EL (cell line): ENCODE measurements around the gene CSF2.

Experiments
- DNase-seq: peaks from one replicate; pipeline ENCODE4 v3.0.0-alpha.2; 2016

CSF2 gene

DNA sequence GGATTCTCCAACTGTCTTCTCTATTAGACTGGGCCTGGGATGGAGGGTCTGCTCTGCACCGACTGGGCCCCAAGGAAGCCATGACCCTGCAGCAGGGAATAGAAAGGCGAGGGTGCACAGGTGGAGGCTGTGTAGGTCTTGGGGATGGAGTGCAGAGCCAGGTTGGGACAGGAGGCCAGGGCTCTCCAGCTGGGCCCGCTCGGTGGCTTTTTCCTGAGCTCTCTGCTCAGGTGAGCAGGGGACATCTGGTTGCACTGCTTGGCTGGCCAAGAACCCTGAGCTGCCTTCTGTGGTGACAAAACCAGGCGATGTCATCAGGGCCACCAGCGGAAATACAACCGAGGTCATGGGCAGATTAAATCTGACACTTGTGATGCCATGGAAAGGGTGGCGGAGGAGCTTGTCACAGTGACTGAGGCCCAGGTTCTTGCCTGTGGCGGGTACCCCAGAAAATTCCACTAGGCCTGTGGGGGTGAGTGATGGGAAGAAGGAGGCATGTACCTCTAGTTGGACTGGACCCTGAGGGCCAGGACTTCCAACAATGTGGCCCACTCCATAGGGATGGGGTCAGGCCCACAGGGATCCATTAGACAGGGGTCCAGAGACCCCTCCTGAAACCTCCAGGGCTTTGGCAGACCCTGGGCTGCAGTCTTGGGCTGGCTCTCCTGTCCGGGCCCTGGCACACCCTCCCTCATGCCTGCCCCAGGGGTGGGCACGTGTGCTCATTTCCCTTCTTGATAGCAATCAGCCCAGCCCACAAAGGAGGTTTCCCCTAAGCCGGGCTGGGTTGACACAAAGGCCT, 17.6 kb upstream of the CSF2 start:
- no peak for DNase-seq

DNA sequence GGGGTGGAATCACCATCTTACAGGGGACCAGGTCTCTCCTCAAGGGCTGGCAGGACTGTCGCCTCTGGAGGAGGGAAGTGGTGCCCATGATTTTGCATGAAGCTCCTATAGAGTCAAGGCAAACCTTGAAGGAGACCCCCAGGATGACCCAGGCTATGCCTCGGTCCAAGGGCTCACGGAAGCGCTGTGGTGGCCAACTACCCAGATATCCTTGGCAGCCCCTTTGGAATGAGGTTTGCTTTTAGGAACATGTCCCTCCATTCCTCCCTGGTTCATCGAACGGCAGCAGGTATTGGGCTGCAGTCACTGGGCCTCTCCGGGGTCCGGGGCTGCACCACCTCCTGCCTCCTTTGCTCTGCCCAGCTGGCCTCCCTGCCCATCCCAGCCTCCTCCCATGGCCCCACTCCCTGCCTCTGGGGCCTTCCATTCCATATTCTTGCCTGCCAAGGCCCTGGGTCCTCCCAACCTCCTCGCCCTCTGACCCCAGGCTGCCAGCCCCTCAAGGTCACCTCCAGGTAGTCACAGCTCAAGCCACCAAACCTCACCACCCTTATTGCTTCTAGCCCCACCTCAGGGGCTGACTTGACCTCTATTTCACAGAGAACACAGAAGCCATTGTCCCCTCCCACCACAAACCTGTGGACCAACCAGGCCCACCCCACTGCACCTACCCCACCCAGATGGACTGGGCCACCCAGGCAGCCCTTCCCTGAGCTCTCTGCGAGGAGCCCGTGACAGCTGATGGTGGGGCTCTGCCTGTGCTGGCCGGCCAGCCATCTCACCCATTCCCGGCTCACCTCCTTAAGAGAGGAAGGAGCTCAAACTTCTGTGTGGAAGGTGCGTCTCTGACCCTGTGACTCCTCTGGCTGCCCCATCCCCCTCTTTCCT, 16.7 kb upstream of the CSF2 start:
- DNase-seq = no peak

DNA sequence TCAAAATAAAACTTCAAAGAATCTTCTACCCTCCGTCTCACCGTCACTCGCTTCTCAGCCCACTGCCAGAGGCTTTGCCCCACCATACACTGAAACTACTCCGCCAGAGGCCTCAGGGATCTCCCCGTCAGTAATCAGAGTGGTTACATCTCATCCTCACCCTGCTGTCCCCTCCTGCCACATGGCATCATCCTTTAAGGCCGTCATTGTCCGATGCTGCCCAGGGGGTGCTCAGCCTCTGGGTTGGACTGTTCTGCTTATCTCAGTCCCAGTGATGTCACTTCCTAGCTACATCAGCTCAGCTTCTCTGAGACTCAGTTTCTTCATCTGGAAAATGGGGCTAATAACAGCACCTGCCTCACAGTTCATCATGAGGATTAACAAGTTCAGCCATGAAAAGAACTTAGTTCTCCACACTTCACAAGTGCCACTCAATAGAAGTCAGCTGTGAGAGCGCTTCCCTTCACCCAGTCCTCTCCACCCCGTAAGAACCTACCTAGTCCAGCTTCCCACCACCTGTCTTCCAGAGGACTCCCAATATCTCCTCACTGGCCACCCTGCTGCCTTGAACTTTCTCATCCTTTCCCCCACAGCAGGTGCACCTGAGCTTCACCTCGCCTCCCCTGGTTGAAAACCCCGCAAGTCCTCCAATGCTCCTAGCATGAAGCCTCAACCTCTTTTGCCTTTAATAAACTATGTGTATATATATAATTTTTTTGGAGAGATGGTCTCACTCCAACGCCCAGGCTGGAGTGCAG, 15.9 kb upstream of the CSF2 start:
- DNase-seq = no peak

DNA sequence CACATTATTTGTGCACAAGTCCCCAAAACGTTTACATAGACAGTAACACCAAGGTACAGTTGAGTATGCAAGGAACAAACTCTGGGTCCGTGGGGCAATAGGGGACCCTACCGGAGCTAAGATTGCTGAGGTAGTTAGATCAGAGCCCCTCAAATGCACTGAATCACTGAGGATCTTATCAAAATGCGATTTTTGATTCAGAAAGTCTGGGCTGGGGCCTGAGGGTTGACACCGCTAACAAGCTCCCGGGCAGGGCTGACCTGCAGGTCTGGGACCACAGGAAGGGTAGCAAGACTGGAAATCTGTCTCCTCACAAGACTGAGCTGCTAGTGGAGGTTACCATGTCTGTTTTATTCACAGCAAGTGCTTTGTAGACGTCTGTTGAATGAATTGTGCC, 14.9 kb upstream of the CSF2 start:
- no peak for DNase-seq

DNA sequence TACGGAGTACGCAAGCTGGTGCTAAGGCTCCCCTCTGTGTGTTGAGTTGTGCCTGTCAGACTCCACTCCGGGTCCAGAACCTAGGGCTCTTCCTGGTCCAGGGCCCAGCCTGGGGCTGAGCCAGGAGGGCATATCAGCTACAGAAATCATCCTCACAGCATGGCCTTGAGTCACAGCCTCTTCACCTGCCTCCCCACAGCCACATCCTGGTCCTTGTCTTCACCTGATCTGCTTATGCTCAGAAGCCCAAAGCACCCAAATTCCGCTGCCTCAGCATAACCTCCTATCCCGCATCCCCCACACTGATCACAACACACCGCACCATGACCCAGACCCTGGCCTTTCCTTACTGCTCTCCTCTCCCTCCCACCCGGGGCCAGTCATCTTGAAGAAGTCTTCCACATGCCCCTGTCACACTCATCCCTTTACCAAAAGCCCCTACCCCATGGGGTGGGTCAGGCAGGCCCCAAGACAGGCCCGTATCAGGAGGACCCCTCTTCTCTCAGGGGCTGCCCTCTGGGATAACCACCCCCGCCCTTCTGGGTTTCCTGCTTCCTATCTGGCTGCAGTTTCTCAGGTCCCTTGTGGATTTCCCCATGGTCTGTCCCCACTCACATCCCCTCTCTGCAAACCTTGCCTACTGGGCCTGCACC, 14.4 kb upstream of the CSF2 start:
- no peak for DNase-seq

DNA sequence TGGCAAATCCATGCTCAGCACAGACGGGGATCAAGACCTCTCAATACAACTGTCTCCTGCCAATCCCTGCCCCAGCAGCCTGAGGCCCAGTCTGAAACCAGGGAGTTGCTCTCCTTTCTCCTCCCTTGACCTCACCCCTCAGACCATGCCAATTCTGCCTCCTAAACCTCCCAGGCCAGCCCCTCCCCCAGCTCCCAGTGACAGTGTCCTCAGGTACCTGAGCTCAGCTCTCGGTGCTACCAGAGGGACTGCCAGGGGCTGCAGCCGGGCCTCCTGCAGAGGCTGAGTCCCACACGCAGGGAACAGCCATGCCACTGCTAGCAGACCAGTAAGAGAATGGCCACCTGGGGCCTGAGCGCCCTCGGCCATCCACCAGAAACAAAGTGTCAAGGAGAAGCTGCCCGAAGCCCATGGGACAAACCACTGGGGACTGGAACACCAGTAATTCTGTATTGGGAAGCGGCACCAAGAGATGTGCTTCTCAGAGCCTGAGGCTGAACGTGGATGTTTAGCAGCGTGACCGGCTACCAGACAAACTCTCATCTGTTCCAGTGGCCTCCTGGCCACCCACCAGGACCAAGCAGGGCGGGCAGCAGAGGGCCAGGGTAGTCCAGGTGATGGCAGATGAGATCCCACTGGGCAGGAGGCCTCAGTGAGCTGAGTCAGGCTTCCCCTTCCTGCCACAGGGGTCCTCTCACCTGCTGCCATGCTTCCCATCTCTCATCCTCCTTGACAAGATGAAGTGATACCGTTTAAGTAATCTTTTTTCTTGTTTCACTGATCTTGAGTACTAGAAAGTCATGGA, 13.7 kb upstream of the CSF2 start:
- no peak for DNase-seq

DNA sequence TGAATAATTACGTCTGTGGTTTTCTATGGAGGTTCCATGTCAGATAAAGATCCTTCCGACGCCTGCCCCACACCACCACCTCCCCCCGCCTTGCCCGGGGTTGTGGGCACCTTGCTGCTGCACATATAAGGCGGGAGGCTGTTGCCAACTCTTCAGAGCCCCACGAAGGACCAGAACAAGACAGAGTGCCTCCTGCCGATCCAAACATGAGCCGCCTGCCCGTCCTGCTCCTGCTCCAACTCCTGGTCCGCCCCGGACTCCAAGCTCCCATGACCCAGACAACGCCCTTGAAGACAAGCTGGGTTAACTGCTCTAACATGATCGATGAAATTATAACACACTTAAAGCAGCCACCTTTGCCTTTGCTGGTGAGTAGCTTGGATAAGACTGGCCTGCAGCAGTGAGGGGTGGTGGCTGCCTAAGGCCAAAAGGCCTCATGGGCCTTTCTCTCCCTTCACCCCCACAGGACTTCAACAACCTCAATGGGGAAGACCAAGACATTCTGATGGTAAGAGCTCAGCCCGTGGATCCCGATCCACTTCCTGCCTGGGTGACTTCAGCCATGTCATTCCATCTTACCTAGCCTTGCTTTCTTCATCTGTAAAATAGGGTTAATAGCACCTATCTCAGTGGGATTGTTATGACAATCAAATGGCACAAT, 13.0 kb upstream of the CSF2 start, which contains the start of gene IL3:
Gene IL3 (plus strand): TSS at position 155 of the 661 bp plus-strand sequence. CDS start 52 bp downstream, at position 207.
- DNase-seq = no peak

DNA sequence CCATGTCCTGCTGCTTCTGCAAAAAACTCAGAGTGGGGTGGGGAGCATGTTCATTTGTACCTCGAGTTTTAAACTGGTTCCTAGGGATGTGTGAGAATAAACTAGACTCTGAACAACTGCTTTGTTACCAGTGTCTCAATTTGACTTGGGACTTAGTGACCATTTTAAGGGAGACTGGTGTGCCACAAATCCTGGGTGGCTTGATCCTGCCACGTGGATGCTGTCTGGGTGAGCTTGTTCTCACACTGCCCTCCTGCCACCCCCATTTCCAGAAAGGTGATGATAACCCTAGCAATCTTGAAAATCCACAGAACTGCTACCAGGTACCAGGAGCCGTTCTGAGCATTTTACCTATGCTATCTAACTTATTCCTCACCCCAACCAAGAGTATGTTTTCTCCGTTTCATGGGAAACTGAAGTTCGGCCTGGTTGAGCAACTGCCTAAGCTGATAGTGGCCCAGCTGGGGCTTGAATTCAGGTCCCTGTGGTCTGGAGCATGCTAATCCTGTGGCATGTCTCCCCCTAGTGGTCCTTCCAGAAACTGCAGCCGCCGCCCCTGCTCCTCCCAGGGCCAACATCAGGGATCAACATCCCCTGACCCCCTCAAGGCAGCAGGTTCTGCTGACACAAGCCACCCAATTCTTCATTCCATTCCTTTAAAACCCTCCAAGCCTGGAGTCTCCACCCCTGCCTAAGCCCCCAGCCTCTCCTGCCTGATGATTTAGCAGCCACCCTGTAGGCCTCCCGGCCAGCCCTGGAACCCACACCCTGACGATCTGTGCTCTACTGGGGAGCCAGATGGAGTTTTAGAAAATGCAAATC, 10.3 kb upstream of the CSF2 start:
- peak; percentile 66 for DNase-seq

DNA sequence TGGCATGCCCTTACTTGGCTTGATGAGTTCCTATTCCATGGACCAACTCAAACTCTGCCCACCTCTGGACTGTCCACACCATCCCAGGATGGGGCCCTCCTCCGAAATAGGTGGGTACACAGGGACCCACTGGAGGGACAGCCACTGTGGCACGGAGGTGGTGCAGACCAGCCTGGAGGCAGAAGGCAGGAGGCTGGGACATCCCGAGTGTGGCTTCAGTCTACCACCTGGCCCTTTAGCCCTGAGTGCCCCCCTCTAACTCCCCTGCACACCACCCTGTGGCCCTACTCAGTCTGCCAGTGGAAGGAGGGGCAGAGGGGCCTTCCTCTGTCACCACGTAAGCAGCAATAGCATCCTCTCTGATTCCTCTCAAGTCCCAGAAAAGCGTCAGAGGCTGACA, 9.4 kb upstream of the CSF2 start:
- no peak for DNase-seq

DNA sequence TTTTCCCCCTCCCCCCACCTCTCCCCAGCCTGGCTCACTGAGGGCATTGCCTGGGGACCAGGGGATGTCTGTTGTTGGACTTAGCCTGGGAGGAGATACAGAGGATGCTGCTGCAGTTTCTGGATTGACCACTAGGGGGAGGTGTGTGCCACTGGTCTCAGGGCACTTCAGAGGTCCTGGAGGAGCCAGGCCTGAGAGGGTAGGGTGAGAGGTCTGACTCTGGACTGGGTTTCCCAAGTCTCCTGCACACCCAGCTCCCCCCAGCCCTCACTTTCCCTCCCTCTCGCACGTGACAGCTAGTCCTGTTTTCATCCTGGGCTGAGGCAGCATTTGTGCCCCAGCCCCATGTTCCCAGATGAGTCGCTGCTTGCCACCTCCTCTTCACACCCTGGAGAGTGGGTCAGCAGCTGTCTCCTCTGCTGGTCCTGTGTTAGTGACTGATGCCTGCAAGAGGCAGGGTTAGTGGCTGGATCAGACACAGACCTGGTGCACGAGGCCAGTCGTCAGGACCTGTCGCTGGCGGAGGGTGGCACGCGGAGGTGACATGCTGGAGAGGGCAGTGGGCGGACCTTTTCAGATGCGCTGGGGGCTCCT, 8.8 kb upstream of the CSF2 start:
- DNase-seq = peak; percentile 80

DNA sequence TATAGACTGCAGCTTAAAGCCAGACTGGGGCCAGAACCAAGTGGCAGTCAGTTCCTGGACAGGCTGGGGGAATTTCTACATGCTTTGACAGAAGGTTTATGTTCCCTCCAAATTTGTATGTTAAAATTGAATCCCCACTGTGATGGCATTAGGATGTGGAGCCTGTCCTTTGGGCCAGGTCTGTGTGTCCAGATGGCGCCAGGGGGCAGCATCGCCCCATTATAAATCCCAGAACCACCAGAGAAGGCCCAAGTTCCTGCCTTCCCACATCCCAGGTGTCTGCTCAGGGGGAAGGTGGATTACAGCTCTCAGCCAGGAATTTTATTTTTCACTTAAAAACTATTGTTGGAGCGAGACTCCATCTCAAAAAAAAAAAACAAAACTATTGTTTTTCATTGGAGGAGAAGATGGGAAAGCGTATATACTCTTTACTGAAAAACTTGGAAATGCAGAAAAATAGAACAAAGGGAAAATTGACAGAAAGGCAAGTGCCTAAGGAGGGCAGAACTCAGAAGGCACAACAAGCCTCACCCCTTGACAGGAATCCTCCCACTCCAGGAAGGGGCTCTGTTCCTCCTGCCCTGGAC, 8.1 kb upstream of the CSF2 start:
- peak; percentile 78 for DNase-seq

DNA sequence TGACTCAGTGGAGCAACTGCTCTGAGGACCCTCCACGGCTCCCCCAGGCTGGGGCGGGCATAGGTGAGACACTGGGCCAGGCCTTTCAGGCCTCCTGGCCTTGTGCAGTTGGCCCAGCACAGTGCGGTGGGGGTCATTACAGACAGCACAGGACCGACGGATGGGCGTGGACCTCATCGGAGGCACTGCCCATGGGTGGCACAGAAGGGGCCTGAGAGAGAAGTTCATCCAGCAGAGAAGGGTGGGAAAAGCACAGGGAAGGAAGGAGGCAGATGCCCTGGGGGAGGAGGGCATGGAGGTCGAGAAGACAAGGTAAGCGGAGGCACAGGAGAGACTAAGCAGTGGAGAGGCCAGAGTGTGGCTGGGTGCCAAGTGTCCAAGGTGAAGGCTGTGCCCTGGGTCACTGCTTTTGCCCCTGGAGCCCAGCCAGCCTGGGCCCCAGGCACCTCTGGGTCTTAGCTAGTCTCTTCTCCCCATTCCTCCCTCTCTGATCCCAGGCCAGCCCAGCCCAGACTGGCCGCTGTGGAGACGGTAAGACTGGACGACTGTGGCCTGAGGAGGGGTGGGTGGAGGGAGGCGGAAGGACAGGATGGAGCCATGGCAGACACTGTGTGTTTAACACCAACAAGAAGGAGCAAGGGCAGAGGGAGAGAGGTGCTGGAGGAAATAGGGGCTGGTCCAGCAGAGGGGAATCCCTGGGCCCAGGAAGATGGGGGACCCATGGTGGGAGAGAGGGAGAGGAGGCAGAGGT, 7.5 kb upstream of the CSF2 start:
- no peak for DNase-seq

DNA sequence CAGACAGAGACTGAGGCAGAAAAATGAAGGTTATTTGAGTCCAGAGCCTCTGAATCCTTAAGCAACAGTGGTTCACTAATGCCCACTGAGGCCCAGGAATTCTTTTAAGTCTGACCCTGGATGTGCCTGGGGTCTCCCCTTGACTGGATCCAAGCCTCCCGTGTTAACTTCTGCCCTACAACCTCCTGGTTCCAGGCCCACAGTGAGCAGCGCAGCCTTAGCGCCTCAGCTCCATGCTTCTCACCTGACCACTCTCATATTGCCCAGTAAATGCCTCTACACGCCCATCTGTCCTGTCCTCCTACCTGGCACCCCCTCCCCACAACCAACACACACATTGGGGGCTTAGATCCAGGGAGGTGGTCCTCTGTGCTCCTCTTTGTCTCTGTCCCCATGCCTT, 6.7 kb upstream of the CSF2 start:
- DNase-seq = no peak

DNA sequence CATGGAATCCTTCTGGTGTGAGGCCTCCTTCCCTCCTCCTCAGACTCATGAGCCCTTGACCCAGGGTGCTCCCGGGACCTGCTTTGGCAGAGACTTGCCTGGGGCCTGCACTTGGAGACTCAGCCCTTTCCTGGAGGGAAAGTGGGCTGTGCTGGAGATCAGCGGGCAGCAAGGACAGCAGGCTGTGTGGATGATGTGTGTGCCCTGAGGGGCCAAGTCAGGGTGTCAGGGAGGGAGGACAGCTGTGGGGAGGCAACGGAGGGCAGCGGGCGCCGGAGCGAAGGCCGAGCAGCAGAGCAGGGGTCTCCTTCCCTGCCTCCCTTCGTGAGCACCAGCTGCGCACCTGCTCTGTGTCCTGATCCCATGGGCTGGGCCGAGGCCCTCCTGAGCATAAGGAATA, 6.1 kb upstream of the CSF2 start:
- DNase-seq = no peak

DNA sequence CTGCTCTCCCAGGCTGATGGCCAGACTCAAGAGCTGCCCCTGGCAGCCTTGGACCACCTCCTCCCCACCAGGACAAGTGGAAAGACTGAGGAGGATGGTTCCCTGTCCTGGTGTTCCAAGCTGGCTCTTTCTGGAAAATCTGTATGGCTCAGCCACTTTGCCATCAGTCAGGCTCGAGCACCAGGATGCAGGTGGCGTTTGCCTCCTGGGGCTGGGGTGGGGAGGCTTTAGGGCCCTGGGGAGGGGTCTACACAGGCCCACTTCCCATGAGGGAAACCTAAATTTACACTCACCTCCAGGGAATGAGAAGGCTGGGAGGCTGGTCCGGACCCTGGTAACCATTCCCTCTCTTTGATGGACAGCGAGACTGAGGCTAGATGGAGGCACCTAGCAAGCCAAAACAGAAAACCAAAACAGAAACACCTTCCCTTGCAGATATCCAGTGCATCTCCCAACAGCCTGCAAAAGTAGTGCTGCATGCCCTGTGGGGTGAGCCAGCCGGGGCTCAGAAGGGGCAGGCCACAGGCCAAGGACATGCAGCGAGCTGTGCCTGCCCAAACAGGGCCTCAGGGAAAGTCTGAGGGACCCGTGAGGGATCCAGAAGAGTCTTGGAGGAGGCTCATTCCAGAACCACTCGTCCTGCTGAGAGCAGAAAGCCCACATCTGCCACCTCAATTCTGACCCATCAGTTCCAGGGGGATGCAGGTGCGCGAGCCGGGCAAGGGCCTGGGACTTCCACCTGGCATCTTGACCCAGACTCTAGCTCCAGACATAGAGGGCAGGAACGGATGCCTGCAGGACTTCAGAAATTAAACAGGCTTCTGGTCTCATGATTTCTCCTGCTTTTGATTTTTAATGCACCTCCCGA, 5.4 kb upstream of the CSF2 start:
- DNase-seq = no peak

DNA sequence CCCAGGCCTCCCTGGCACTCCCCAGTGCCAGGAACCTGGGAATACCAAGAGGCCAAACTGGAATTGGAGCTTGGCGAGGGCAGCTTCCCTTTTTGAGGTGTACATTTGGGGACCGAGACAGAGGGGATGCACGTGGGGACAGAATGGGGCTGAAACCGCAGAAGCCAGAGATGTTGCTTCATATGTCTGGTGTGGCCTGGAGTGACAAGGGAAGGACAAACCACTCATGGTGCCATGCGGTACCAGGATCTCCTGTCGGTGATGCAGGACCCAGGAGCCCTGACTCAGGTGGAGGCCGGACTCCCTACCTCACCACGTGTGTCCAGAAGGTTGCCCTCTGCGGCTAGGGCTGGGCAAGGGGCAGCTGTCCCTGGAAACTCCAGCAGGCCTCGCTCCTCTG, 4.0 kb upstream of the CSF2 start:
- DNase-seq = no peak

DNA sequence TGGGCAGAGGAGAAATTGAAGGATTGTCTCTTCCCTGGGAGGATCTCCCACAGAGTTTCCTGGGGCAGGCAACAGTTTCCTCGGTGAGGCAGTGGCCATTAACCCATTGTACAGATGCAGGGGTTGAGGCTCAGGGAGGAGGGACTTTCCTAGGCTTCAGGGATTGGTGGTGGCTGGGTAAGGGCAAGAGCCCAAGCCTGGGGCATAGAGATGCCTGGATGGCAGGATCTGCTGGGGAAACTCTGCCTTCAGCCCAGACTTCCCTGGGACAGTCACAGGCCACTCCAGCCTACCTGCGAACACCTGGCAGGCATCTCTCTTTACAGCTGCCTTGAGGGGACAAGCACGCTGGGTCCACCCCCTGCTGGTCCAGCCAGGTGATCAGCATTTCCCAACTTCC, 3.6 kb upstream of the CSF2 start:
- DNase-seq = no peak
